ENCODE data around the gene TTC7B.

Gene TTC7B

DNA sequence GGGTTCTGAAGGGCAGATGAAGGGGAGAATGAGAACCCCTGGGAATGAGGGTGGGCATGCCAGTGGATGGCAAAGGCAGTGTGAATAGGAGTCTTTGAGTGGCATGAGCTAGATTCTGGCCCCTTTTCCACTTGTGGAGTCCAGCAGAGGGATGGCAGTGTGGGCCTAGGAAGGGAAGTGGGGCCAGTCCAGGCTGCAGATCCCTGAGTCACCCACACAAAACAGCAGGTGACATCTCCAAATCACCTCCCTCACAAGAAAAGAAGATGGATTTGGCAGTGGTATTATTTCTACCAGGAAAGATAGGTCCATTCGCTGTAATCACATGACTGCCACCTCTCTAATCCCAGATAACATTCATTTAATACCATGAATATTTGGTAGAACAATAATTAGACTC is 151.3 kb downstream of the TTC7B start:
- DNase-seq = no peak

DNA sequence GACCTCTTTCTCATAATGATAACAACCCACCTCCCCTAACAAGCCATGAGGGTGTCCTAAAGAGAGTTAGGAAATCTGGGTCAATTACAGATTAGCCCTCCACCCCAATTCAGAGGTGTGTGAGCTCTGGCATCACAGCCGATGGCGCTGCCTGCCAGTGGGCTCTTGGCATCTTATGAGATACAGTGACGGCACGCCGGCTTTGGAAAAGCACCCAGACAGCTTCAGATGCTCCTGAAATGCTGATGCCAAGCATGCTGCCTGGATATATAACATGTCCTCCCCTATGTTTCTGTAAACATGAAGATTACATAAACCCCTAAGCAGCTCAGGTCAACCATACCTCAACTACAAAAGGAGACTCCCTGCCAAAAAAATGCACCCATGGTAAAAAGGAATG is 152.6 kb downstream of the TTC7B start:
- no peak for DNase-seq

DNA sequence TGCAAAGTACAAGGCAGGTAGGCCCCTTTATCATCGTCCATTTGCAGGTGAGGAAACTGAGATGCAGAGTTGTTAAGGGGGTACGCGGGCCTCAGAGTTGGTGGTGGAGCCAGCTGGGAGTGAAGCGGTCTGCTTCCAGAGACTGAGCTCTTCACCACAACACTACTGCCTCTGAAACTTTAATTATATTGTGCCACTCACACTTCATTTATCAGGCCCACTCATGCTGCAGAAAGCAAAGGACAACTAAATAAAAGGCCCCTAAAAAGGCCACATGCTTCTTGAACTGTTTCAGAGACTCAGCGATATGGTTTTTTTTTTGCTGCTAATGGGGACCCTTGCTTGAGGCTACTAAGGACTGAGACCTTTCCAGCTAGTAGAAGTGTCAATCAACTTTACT is 153.1 kb downstream of the TTC7B start:
- no peak for DNase-seq

DNA sequence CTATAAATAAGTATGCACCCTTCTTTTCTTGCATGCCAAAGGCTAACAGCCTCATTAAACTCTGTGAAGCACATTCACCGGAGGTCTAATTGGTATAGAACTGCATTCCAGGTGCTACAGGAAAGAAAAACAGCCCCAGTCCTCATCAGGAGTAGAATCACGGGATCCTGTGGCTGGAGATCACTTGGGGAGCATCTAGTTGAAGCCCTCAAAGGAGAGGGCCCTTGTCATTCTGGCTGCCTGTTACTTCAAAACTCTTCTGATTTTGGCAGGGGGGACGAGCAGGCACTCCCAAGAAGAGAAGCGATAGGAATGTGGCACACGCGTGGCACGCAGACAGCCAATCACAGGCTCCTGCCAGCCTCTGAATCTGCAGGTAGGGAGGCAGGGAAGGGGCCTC is 154.4 kb downstream of the TTC7B start:
- DNase-seq = no peak

DNA sequence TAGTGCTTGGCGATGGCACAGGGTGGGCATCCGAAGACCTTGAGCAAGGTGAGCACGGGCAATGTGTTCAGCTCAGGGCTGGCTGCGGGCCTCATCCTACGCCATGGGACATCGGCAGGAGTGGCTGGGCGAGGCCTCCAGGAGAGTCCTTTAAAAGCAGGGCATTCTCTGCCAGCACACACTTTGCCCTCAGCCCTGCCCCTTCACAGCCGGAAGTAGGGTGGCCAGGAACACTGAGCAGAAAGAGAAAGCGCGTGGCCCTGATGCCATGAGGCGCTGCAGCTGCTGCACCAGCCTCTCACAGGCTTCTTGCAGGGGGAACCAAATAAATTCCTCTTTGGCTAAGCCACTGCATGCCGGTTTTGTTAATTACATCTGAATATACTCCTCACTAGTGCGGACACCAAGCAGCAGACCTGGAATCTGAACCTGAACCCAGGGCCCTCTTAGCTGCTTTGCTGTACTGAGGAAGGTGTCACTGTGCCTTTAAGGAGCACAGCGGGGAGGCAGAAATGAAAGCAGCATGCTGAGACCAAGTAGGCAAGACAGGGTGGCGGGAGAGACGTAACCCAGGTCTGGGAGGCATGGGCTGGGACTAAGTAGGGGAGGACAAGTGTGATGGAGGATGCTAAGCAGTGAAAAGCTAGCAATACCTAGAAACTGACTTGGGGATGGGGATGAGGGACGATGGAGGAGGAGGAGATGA is 155.2 kb downstream of the TTC7B start:
- no peak for DNase-seq

- DNase-seq = no peak
These were observed 157.1 kb downstream of the TTC7B start for GRCh38 chr14:90659156-90659555.

DNA sequence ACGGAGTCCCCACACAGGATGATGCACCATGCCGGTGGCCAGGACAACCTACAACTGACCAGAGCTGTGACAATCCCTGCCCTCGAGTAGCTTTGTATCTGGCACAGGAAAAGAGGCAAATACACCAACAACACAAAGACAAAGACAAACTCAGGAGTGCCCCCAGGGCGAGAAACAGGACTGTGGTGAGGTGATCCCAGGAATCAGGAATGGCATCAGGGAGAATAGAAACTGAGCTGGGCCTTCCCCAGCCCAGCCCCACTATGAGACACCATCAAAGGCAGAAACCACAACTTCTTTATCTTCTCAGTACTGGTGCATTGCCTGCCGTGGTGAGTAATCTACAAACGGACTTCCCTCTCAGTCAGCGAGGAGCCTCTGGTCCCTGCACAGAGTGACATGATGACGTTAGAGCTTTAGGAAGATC is 157.7 kb downstream of the TTC7B start:
- no peak for DNase-seq

DNA sequence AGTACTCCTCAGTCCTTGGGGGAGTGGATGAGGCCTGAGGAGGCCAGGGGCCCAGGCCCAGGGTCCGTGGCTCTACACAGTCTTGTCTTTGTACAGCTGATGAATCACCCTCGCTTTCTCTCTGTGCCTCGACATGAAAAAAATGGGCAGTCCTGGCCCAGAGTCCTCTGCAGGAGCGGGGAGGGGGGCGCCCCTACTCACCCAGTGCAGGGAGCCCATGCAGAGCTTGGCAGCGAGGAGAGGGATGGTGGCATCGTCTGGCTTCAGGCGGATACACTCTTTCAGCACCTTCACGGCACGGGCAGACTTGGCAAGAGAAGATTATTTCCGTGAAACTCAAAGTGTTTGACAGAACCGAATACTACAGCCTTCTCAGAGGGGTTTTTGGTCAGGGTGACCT is 159.3 kb downstream of the TTC7B start:
- DNase-seq = no peak

GRCh38 chr14:90655829-90656228 is 160.4 kb downstream of the TTC7B start:
- DNase-seq = no peak

DNA sequence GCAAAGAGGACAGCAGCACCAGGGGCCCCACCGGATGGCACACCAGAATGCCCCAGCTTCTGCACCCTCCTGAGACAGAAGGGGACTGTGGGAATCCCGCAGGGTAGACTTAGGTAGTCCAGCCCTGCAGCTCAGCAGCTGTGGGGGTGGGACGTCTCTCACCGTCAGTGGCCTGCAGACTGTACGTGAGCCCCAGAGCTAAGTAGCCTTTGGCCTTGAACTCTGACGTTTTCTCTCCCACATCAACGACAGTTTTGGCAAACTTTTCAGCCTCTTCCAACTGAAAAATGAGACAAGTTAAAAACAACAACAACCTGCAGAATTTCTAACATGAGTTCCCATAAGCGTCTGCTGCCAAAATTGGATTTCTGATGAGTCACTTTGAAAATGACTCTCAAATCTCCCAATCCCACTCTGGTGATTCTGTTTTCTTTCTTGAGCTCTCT is 161.4 kb downstream of the TTC7B start:
- no peak for DNase-seq

DNA sequence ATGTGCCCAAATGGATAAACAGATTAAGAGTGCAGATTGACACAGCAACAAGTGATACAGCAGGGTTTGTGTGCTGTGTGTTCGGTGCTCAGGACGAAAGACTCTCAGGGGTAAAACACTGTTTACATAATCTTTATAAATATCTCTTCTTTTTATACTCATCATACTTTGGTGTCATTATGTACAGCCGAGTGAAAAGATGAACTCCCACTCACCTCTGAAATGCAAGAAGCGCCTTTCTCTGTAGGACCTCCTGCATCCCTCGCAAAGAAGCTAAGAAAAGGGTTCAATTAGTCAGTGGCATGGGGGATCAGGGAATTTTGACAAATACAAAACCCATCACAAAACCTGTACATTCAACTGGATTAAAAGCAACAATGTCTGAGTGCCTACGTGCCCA is 163.6 kb downstream of the TTC7B start:
- DNase-seq = no peak

GRCh38 chr14:90651976-90652560 is 164.2 kb downstream of the TTC7B start:
- DNase-seq = no peak

- no peak for DNase-seq
These were observed 164.9 kb downstream of the TTC7B start for GRCh38 chr14:90651271-90651804.

DNA sequence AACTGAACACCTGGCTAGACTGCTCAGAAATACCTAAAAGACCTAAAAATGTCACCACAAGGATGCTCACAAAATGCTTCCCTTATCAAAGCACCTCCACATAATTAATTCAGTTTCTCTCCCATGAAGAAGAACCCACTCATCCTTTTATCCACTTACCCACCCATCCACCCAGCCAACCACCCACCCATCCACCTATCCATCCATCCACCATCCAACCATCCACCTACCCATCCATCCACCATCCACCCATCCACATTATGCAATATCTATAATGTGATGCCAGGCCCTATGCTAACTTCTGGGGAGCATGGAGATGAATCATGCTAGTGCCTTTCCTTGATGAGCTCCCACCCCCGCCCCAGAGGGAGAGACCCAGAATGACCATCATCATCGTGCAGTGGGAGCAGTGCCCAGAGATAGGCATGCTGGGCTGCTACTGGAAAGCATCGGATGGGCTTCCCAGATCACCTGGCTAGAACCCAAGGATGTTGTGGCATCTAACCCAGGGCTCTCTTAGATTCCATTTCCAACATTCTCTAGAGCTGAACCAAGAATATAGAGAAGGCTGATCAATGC is 166.6 kb downstream of the TTC7B start:
- no peak for DNase-seq

- DNase-seq = no peak
These were observed 167.1 kb downstream of the TTC7B start for GRCh38 chr14:90649083-90649482.

DNA sequence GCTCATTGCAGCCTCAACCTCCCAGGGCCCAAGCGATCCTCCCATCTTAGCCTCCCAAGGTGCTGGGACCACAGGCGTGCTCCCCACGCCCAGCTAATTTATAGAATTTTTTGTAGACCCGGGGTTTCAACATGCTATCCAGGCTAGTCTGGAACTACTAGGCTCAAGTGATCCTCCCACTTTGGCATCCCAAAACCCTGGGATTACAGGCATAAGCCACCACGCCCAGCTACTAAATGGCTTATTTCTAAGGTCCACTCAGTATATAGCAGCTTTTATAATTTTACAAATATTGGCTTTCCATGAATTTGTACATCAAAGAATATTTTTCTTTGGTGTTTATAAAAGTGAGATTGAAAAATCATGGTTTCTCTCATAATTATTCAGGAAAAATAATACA is 167.8 kb downstream of the TTC7B start:
- no peak for DNase-seq

- no peak for DNase-seq
These were observed 168.7 kb downstream of the TTC7B start for GRCh38 chr14:90647473-90648005.

- no peak for DNase-seq
These were observed 170.3 kb downstream of the TTC7B start for GRCh38 chr14:90645842-90646443.

GRCh38 chr14:90644882-90645281 is 171.3 kb downstream of the TTC7B start:
- no peak for DNase-seq

- no peak for DNase-seq
These were observed 172.1 kb downstream of the TTC7B start for GRCh38 chr14:90643982-90644670.

DNA sequence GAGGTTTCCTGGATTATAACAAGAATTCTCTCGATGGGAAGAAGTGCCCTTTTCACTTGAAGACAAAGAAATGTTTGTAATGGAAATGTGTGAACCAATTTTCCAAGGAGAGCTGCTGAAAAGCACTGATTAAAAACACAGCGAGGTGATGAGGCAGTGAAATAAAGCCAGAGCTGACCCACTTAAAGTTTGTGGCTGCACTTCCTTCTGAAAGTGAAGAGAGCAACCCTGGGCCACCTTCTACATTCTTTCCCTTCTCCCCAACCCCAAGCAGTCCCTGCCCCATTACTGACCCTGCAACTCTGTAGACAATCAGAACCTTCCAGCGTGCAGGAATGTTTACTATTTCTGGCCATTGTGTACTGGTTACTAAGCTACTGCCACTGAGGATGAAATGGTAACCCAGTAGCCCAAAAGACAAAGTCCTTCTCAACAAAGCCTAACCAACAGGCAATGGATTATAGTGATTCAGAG is 173.9 kb downstream of the TTC7B start:
- DNase-seq = no peak

DNA sequence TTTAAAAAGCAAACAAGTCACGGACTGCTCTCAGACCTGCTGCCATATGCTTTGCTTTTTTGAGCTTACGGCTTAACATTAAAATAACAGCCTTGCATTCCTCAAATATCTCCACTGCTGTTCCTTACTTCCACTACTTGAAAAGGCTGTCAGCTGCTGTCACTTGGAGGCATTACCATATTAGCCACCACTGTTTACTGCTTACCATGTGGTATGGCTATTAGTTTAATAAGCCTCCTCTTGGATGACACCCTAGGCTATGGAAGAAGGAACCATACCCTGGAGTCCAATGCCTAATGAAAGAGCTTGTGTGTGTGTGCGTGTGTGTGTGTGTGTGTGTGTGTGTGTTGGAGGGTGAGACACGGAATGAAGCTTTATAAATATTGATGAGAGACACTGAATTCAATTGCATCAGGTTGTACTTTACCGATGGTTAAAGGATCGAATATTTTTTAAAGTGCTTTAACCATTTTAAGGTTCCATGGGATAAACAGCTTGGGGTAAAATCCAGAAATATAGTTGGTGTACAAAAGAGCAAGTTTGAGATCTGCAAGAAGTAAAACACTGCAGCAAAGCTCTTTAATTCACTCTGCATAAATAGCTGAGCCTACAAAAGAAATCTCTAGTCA is 174.5 kb downstream of the TTC7B start:
- no peak for DNase-seq
